Stimulated activated CD4-positive, alpha-beta T cell treated with anti-CD3 and anti-CD28 coated beads, Interleukin-15, amount 100 ng/mL, for 1 hour (primary cell): ENCODE data around the gene BEX2.

Experiments used
- DNase-seq, 2 donors: peaks; one replicate each; pipeline ENCODE4 v3.0.0-alpha.2; 2020; ENCODE audit warnings: low read depth in 1 of 2, low spot score in 1 of 2

Gene BEX2

GRCh38 chrX:103274284-103274683 is 36.5 kb downstream of the BEX2 start:
- DNase-seq, result no peak
